SK-N-SH treated with all-trans-retinoic acid at 6 μM for 48 hours (cell line): ENCODE results near the gene TEAD1.

ENCODE experiments used
- ATAC-seq: fragments of 200-7000 bp; cut with Tn5 transposase; 3 replicates; pipeline ENCODE4 v1.9.1; 2020; ENCODE audit warnings: mild to moderate bottlenecking, moderate library complexity
- ARNTL ChIP-seq: fragments of 450-650 bp; formaldehyde crosslinking; IDR thresholded peaks from 2 replicates; pipeline ENCODE4 v1.5.0; 2020; ENCODE audit warnings: low read depth, mild to moderate bottlenecking, moderate library complexity, borderline replicate concordance
- BACH2 ChIP-seq: fragments of 250-450 bp; sonication (Bioruptor Pico); IDR thresholded peaks from 2 replicates; pipeline ENCODE4 v1.9.0; 2021; ENCODE audit warnings: mild to moderate bottlenecking, borderline replicate concordance
- CREB5 ChIP-seq: fragments of 250-450 bp; sonication (Bioruptor Pico); IDR thresholded peaks from 2 replicates; pipeline ENCODE4 v1.5.1; 2020; ENCODE audit warnings: low read depth, mild to moderate bottlenecking, moderate library complexity
- ISL1 ChIP-seq: fragments of 250-450 bp; sonication (Bioruptor Pico); IDR thresholded peaks from 2 replicates; pipeline ENCODE4 v2.1.2; 2022; ENCODE audit warnings: mild to moderate bottlenecking, moderate library complexity
- OSR1 ChIP-seq: fragments of 250-450 bp; sonication (Bioruptor Pico); IDR thresholded peaks from 2 replicates; pipeline ENCODE4 v1.8.0; 2022; ENCODE audit warnings: moderate library complexity, mild to moderate bottlenecking, inconsistent platforms
- PATZ1 ChIP-seq: fragments of 250-450 bp; sonication (Bioruptor Pico); IDR thresholded peaks from 2 replicates; pipeline ENCODE4 v1.8.0; 2020; ENCODE audit warnings: mild to moderate bottlenecking, moderate library complexity, borderline replicate concordance
- PPARA ChIP-seq: fragments of 250-450 bp; sonication (Bioruptor Pico); IDR thresholded peaks from 2 replicates; pipeline ENCODE4 v1.5.0; 2020; ENCODE audit warnings: mild to moderate bottlenecking, borderline replicate concordance
- RARB ChIP-seq: fragments of 250-450 bp; sonication (Bioruptor Pico); IDR thresholded peaks from 2 replicates; pipeline ENCODE4 v1.8.0; 2021; ENCODE audit warnings: mild to moderate bottlenecking, moderate library complexity
- TCF4 ChIP-seq: fragments of 250-450 bp; sonication (Bioruptor Pico); IDR thresholded peaks from 2 replicates; pipeline ENCODE4 v1.8.0; 2021; ENCODE audit warnings: mild to moderate bottlenecking, moderate library complexity, borderline replicate concordance
- TOX ChIP-seq: fragments of 250-450 bp; sonication (Bioruptor Pico); IDR thresholded peaks from 2 replicates; pipeline ENCODE4 v1.8.0; 2021; ENCODE audit warnings: mild to moderate bottlenecking, moderate library complexity, borderline replicate concordance
- TSHZ2 ChIP-seq: fragments of 250-450 bp; sonication (Bioruptor Pico); IDR thresholded peaks from 2 replicates; pipeline ENCODE4 v1.5.0; 2020; ENCODE audit warnings: mild to moderate bottlenecking, moderate library complexity
- ZC3H10 ChIP-seq: fragments of 250-450 bp; sonication (Bioruptor Pico); IDR thresholded peaks from 2 replicates; pipeline ENCODE4 v1.5.1; 2021; ENCODE audit warnings: mild to moderate bottlenecking, moderate library complexity
- ZFP3 ChIP-seq: fragments of 250-450 bp; sonication (Bioruptor Pico); IDR thresholded peaks from 2 replicates; pipeline ENCODE4 v1.5.0; 2020; ENCODE audit warnings: mild to moderate bottlenecking, moderate library complexity
- ZFP30 ChIP-seq: fragments of 450-650 bp; formaldehyde crosslinking; IDR thresholded peaks from 2 replicates; pipeline ENCODE4 v1.5.0; 2022; ENCODE audit warnings: mild to moderate bottlenecking, moderate library complexity
- ZNF565 ChIP-seq: fragments of 450-650 bp; formaldehyde crosslinking; conservative IDR thresholded peaks from 2 replicates; pipeline ENCODE4 v1.5.0; 2020; ENCODE audit warnings: low read depth, mild to moderate bottlenecking, moderate library complexity
- ZNF70 ChIP-seq: fragments of 450-650 bp; formaldehyde crosslinking; IDR thresholded peaks from 2 replicates; pipeline ENCODE4 v1.5.0; 2020; ENCODE audit warnings: mild to moderate bottlenecking, moderate library complexity
- ZNF8 ChIP-seq: fragments of 450-650 bp; formaldehyde crosslinking; IDR thresholded peaks from 2 replicates; pipeline ENCODE4 v1.5.0; 2020; ENCODE audit warnings: mild to moderate bottlenecking, moderate library complexity
- TF ChIP-seq, protein P1 (sequence below): fragments of 250-450 bp; sonication (Bioruptor Pico); IDR thresholded peaks from 2 replicates; pipeline ENCODE4 v1.8.0; 2021; ENCODE audit warnings: low read depth, mild to moderate bottlenecking, moderate library complexity, borderline replicate concordance

The TEAD1 gene

DNA sequence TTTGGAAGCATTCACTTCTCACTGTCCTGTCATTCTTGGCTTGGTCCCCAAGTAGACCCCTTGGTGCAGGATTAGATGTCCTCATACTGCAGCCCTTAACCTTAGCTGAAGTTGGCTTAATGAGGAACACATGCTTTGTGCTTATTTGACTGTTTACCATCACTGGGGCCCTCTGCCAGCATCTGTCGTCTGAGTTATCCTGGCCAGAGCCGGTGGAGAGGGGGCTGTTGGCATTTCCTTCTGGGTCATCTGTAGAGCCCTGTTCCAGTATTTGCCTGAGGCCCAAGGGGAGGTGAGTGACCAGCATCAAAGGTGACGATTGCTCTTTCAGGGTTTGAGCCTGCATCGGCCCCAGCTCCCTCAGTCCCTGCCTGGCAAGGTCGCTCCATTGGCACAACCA lies 208.4 kb downstream of the TEAD1 start:
- TF ChIP-seq TCF4 (CRISPR knock-in tag) (peak; percentile 86; the same call in 1 of the 2 replicates), ZNF70 (CRISPR knock-in tag) (0 out of 2 replicates have a peak, but pooled peaks have one; percentile 3), TSHZ2 (CRISPR knock-in tag) (peak; percentile 72; the same call in 1 of the 2 replicates), ZFP3 (CRISPR knock-in tag) (no peak), ZNF565 (CRISPR knock-in tag) (no peak)
- TF ChIP-seq, all 23 proteins: peak for 3
- ATAC-seq = peak; percentile 77

DNA sequence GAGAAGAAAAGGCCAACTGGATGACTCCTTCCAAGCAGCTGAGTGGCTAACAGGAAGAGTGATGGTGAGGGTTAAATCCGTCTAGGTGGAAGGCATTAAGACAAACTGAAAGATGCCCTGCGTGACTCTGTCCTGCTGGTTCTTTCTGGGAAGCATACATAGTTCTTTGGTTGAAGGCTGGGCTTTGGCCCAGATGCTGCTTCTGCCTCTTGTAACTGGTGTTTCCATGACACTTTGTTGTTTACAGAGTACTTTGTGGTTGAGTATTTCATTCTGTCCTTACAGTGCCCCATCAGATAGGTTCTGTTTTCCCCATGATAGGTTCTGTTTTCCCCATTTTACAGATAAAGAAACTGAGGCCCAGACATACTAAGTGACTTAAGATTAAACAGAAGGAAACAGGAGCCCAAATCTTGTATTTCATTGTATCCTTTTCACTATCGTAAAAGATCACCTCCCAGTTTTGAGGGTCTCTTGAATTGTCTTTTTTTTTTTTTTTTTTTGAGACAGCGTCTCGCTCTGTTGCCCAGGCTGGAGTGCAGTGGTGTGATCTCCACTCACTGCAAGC lies 210.6 kb downstream of the TEAD1 start:
- ATAC-seq = peak; percentile 5; the same call in 1 of the 3 replicates
- TF ChIP-seq ZFP30 (CRISPR knock-in tag) = no peak
- no peak for TF ChIP-seq ISL1
- TF ChIP-seq BACH2 = no peak
- no peak for TF ChIP-seq TSHZ2 (CRISPR knock-in tag)
- no peak for TF ChIP-seq ZNF565 (CRISPR knock-in tag)

GRCh38 chr11:12885717-12886239 lies 211.6 kb downstream of the TEAD1 start:
- TF ChIP-seq TOX (CRISPR knock-in tag) (no peak), ARNTL (CRISPR knock-in tag) (no peak), PATZ1 (CRISPR knock-in tag) (no peak), PPARA (CRISPR knock-in tag) (no peak), RARB (CRISPR knock-in tag) (no peak), ZC3H10 (CRISPR knock-in tag) (no peak), ZFP30 (CRISPR knock-in tag) (no peak), CREB5 (CRISPR knock-in tag) (no peak), ZNF8 (no peak), ISL1 (no peak), ZFP3 (CRISPR knock-in tag) (no peak), BACH2 (no peak), OSR1 (CRISPR knock-in tag) (no peak), TCF4 (CRISPR knock-in tag) (no peak)
- TF ChIP-seq, protein P1, sequence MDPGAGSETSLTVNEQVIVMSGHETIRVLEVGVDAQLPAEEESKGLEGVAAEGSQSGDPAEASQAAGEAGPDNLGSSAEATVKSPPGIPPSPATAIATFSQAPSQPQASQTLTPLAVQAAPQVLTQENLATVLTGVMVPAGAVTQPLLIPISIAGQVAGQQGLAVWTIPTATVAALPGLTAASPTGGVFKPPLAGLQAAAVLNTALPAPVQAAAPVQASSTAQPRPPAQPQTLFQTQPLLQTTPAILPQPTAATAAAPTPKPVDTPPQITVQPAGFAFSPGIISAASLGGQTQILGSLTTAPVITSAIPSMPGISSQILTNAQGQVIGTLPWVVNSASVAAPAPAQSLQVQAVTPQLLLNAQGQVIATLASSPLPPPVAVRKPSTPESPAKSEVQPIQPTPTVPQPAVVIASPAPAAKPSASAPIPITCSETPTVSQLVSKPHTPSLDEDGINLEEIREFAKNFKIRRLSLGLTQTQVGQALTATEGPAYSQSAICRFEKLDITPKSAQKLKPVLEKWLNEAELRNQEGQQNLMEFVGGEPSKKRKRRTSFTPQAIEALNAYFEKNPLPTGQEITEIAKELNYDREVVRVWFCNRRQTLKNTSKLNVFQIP = no peak
- no peak for ATAC-seq
